Neural cell (in vitro differentiated cells): ENCODE data around the gene ADRA2B. TPM values are rescaled to one million over a fixed set of nuclear protein-coding genes. Genes with fewer than 3 reads are reported as not detected.
A peak's percentile ranks its signal among the peaks of the same experiment; 100 is the strongest.

Source experiments
- H2AFZ ChIP-seq: fragments of 200-600, 300-800 bp; sonication (generic), shearing (Covaris generic); 2 replicates; pipeline ENCODE4 v1.6.0; 2014; ENCODE audit warnings: low read depth, mild to moderate bottlenecking, antibody characterized with exemption, low read length, moderate library complexity
- H3F3A ChIP-seq: fragments of 200-600 bp; shearing (Covaris generic); 2 replicates; pipeline ENCODE4 v1.6.1; 2016; ENCODE audit warnings: mild to moderate bottlenecking, moderate library complexity, mixed read lengths, antibody characterized with exemption, low read length; ENCODE audit not compliant: insufficient read depth, poor library complexity, severe bottlenecking
- H3K27ac ChIP-seq: fragments of 200-600, 300-800 bp; sonication (generic), shearing (Covaris generic); 2 replicates; pipeline ENCODE4 v1.5.1; 2014; ENCODE audit warnings: mild to moderate bottlenecking, low read length, moderate library complexity
- H3K27me3 ChIP-seq: fragments of 300-800, 200-600 bp; sonication (generic), shearing (Covaris generic); 2 replicates; pipeline ENCODE4 v1.6.0; 2014; ENCODE audit warnings: mild to moderate bottlenecking, low read depth, low read length, moderate library complexity; ENCODE audit not compliant: insufficient read depth
- H3K36me3 ChIP-seq: fragments of 300-800, 200-600 bp; sonication (generic), shearing (Covaris generic); 2 replicates; pipeline ENCODE4 v1.5.1; 2014; ENCODE audit warnings: mild to moderate bottlenecking, antibody characterized with exemption, low read length, moderate library complexity; ENCODE audit not compliant: insufficient read depth
- H3K4me2 ChIP-seq: fragments of 300-800, 200-600 bp; sonication (generic), shearing (Covaris generic); 2 replicates; pipeline ENCODE4 v1.6.0; 2014; ENCODE audit warnings: mild to moderate bottlenecking, low read length
- H3K4me3 ChIP-seq: fragments of 300-800, 200-600 bp; sonication (generic), shearing (Covaris generic); 2 replicates; pipeline ENCODE4 v1.5.1; 2014; ENCODE audit warnings: mild to moderate bottlenecking, low read length, moderate library complexity
- H3K79me2 ChIP-seq: fragments of 200-600 bp; shearing (Covaris generic); replicated peaks from 2 replicates; pipeline ENCODE4 v1.6.0; 2014; ENCODE audit warnings: mild to moderate bottlenecking, low read length, moderate library complexity; ENCODE audit not compliant: insufficient read depth
- H3K9ac ChIP-seq: fragments of 300-800, 200-600 bp; sonication (generic), shearing (Covaris generic); 2 replicates; pipeline ENCODE4 v1.6.1; 2016; ENCODE audit warnings: mild to moderate bottlenecking, low read length, mixed read lengths
- H3K9me2 ChIP-seq: fragments of 200-600 bp; shearing (Covaris generic); 2 replicates; pipeline ENCODE4 v1.6.1; 2016; ENCODE audit warnings: mild to moderate bottlenecking, low read length, mixed read lengths; ENCODE audit not compliant: insufficient read depth
- H3K9me3 ChIP-seq: fragments of 200-600, 300-800 bp; sonication (generic), shearing (Covaris generic); 2 replicates; pipeline ENCODE4 v1.6.1; 2016; ENCODE audit warnings: mild to moderate bottlenecking, mixed run types, low read length, moderate library complexity, mixed read lengths
- H4K20me1 ChIP-seq: fragments of 200-600 bp; shearing (Covaris generic); 2 replicates; pipeline ENCODE4 v1.6.1; 2016; ENCODE audit warnings: mild to moderate bottlenecking, mixed run types; ENCODE audit not compliant: insufficient read depth
- CTCF ChIP-seq: fragments of 450-650 bp; IDR thresholded peaks from 2 replicates; pipeline ENCODE4 v1.5.1; 2014; ENCODE audit warnings: antibody characterized with exemption, mild to moderate bottlenecking, moderate library complexity; ENCODE audit not compliant: poor library complexity, severe bottlenecking
- EP300 ChIP-seq: fragments of 450-650 bp; conservative IDR thresholded peaks from 2 replicates; pipeline ENCODE4 v1.6.1; 2014; ENCODE audit warnings: antibody characterized with exemption, mild to moderate bottlenecking, moderate library complexity; ENCODE audit not compliant: poor library complexity, severe bottlenecking
- EZH2 ChIP-seq: fragments of 200-600, 300-800 bp; shearing (Covaris generic), sonication (generic); IDR thresholded peaks from 2 replicates; pipeline ENCODE4 v1.6.1; 2014; ENCODE audit warnings: antibody characterized with exemption, low read length, borderline replicate concordance, mild to moderate bottlenecking; ENCODE audit not compliant: insufficient read depth, poor library complexity, severe bottlenecking
- MXI1 ChIP-seq: fragments of 450-650 bp; conservative IDR thresholded peaks from 2 replicates; pipeline ENCODE4 v1.6.1; 2014; ENCODE audit warnings: antibody characterized with exemption, mild to moderate bottlenecking; ENCODE audit not compliant: poor library complexity, severe bottlenecking
- POLR2AphosphoS5 ChIP-seq: IDR thresholded peaks from 2 replicates; pipeline ENCODE4 v1.6.1; 2012
- RAD21 ChIP-seq: fragments of 450-650 bp; conservative IDR thresholded peaks from 2 replicates; pipeline ENCODE4 v1.6.1; 2014; ENCODE audit warnings: antibody characterized with exemption, mild to moderate bottlenecking, moderate library complexity
- REST ChIP-seq: IDR thresholded peaks from 2 replicates; pipeline ENCODE4 v1.6.1; 2012; ENCODE audit warnings: borderline replicate concordance
- SMC3 ChIP-seq: fragments of 450-650 bp; conservative IDR thresholded peaks from 2 replicates; pipeline ENCODE4 v1.6.1; 2014; ENCODE audit warnings: antibody characterized with exemption, mild to moderate bottlenecking, moderate library complexity; ENCODE audit not compliant: poor library complexity
- TAF1 ChIP-seq: IDR thresholded peaks from 2 replicates; pipeline ENCODE4 v1.6.1; 2012; ENCODE audit warnings: low read depth
- polyA plus RNA-seq: library from polyadenylated mRNA; depleted of rRNA; stranded (reverse); fragments of >200 nt; gene quantifications from 2 replicates; pipeline ENCODE4 v1.2.3, GENCODE V29; 2014

Gene ADRA2B
- polyA plus RNA-seq, 1 donor from 2014 or later: not detected

- Histone ChIP-seq H3K27me3 (peaks cover 31% of the 10 kb centered on the region), H3K9me3 (no peaks in the 10 kb centered on the region), H2AFZ (no peak overlapping the region), H3K36me3 (no peaks in the 10 kb centered on the region), H3K27ac (no peak overlapping the region), H3K79me2 (no peaks in the 10 kb centered on the region), H3K9me2 (no peaks in the 10 kb centered on the region), H4K20me1 (no peaks in the 10 kb centered on the region), H3K9ac (no peak overlapping the region), H3K4me3 (peak overlapping the region; percentile 68), H3F3A (no peaks in the 10 kb centered on the region), H3K4me2 (no peak overlapping the region)
- TF ChIP-seq EP300 (no peak), POLR2AphosphoS5 (no peak), SMC3 (no peak), EZH2 (no peak), RAD21 (no peak)
These were observed 29.4 kb upstream of the ADRA2B start for GRCh38 chr2:96145848-96146152.

- Histone ChIP-seq H2AFZ (no peak within 1 kb of the TSS), H4K20me1 (no peaks in the 10 kb centered on the region), H3K79me2 (no peaks in the 10 kb centered on the region), H3K9ac (peak within 1 kb of the TSS; percentile 34), H3F3A (no peaks in the 10 kb centered on the region), H3K9me2 (no peaks in the 10 kb centered on the region), H3K4me3 (peak within 1 kb of the TSS; percentile 68), H3K36me3 (no peaks in the 10 kb centered on the region), H3K9me3 (no peaks in the 10 kb centered on the region), H3K27me3 (peaks cover 31% of the 10 kb centered on the region), H3K4me2 (peak within 1 kb of the TSS; percentile 30), H3K27ac (no peak within 1 kb of the TSS)
- TF ChIP-seq EZH2 (no peak), RAD21 (no peak), POLR2AphosphoS5 (no peak), CTCF (peak; percentile 26), EP300 (peak; percentile 23), TAF1 (no peak), MXI1 (peak; percentile 93), REST (no peak), SMC3 (no peak)
These were observed 28.9 kb upstream of the ADRA2B start, which contains the start of gene DUSP2 for GRCh38 chr2:96145036-96145847. TSS of gene DUSP2 (minus strand) at chr2:96145440. CDS start at chr2:96145354, 86 bp downstream.
